ENCODE results near the gene SQSTM1. TPM values are rescaled to one million over a fixed set of nuclear protein-coding genes. Genes with fewer than 3 reads are reported as not detected.
"Not testable (repeated sequence)": the region's sequence is repeated elsewhere in the genome, so short reads cannot be mapped to it uniquely, and the experiment has no call there.

The SQSTM1 gene
- 365 TPM for total RNA-seq

DNA sequence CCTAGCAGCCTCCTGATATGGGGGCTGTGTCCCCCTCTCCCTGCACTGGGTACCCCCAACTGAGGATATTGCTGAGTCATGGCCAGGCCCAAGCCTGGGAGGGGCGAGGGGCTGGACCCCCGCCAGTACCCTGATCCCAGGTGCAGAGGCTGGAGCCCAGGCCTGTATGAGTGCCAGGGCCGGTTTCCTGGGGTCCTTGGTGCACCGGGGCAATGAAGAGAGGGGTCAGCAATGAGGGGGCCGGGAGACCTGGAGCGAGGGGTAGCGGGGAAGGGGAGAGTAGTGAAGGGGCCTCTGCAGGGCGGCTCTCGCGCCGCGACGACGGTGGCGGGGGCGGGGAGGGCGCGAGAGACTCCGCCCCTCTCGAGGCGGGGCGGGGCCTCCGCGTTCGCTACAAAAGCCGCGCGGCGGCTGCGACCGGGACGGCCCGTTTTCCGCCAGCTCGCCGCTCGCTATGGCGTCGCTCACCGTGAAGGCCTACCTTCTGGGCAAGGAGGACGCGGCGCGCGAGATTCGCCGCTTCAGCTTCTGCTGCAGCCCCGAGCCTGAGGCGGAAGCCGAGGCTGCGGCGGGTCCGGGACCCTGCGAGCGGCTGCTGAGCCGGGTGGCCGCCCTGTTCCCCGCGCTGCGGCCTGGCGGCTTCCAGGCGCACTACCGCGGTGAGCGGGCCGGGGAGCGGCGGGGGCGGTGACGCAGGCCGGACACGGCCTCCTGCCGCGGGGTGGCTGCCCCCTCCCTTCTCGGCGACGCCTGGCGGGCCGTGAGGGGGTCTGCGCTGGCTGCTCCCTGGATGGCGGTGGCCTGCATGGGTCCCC, at the start of gene SQSTM1:
Gene SQSTM1 (plus strand): TSS at position 423 of the 815 bp plus-strand sequence. CDS start 32 bp downstream, at position 455.
- intact Hi-C loops (cut with DNase I), result no loop called here
- DNase-seq (ENCODE audit: low spot score) (peak; percentile 92), ATAC-seq (peak; percentile 75)

DNA sequence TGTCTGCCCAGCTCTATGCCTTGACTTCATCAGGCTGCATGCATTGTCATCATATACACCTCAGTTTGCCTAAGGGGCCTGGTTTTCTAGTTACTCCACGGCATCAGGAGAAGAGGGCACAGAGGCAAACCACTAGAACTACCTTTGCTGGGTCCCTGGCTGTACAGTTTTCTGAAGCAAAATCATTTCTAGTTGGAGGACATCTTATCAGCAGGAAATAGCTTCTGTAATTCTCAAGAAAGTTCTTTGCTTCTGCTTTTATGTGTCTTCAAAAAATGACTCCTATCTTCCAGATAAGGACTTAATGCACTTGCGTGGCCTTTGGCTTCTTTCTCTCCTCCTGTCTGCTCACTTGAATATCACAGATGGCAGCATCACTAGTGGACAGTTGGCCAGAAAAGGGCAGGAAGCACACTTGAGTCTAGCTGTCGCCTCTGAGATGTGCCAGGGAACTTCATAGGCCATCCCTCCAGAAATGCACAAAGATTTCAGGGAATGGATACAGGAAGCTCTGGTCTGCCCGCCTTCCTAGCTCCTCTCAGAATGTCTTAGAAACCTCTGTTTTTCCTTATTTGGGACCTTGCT, 49.3 kb upstream of the SQSTM1 start:
- intact Hi-C loops (cut with DNase I), result no loop called here
- DNase-seq (ENCODE audit: low spot score) (no peak), ATAC-seq (no peak)

DNA sequence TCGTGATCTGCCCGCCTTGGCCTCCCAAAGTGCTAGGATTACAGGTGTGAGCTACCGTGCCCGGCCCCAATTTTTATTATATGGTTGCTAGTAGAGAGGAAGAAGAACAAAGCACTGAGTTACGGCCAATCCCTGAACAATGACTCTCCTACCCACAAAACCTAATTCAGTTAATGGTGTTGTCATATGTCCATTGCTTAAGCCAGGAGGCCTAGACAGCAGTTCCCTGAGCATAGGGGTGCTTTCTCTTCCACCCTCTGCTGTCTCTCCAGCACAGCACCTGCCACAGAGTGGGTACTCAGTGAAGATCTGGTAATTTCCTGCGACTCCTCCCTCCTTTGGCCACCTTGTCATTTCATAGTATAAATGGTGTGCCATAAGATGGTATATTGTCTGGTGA, 48.4 kb upstream of the SQSTM1 start:
- intact Hi-C loops (cut with DNase I), result no loop called here
- ATAC-seq (no peak), DNase-seq (ENCODE audit: low spot score) (no peak)

DNA sequence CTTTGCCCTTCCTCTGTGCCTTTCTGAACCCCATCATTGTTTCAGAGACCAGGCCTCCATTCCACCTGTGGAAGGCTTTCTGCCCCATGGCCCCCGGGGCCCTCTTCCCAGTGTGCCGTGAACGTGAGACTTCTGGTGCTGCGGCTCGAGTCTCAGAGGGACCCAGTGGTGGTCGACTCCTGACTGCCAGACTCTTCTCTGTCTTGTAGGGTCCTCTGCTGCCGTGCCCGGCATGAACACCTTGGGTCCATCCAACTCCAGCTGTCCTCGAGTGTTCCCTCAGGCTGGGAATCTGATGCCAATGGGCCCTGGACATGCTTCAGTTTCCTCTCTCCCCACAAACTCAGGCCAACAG, 47.0 kb upstream of the SQSTM1 start:
- intact Hi-C loops (cut with DNase I), result no loop called here
- no peak for ATAC-seq
- no peak for DNase-seq (ENCODE audit: low spot score)

DNA sequence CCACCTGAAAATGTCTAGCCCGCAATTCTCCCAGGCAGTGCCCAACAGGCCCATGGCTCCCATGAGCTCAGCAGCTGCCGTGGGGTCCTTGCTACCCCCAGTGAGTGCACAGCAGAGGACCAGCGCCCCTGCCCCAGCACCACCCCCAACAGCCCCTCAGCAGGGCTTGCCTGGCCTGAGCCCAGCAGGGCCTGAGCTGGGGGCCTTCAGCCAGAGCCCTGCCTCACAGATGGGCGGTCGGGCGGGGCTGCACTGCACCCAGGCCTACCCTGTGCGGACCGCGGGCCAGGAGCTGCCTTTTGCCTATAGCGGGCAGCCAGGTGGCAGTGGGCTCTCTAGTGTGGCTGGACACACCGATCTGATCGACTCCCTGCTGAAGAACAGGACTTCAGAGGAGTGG, 46.3 kb upstream of the SQSTM1 start:
- no peak for ATAC-seq
- DNase-seq (ENCODE audit: low spot score), result no peak
- intact Hi-C loops (cut with DNase I), result no loop called here

DNA sequence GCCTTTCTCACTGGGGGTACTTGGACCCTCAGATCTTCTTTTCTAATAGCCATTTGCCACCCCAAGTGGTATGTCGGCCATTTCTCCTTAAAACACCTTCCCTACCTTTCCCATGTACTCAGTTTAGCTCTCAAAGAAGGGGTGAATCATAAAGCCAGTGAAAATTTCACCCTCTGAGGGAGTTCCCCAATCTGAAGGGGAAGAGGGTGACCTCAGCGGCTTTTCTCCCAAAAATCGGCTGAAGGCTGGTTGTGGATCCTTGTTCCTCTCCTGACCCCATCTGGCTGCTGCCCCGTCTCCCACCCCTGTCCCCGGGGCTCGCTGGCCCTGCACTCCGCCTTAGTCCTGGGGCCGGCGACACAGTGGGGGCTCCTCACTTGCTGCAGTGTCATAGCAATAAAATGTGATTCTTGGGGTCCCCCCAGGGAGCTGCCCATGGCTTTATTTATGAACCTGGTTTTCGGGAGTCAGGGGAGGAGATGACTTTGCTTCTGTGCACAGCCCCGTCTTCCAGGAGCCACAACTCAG, 44.2 kb upstream of the SQSTM1 start:
- ATAC-seq (no peak), DNase-seq (ENCODE audit: low spot score) (no peak)
- intact Hi-C loops (cut with DNase I), result no loop called here

DNA sequence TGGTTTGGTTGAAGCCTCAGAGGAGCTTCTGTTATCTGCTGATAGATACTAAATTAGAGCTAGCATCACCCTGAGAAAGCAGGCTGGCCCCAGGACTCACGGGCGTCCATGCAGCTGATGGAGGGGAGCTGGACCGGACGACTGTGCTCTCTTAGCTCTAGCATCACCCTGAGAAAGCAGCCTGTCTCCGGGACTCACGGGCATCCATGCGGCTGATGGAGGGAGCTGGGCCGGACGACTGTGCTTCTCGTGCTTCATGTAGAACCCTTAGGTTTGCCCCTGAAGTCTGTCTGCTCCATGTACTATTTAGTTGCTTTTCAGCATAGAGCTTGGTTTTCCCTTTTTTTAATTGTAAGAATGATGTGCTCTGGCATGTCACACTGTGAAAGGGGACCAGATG, 43.2 kb upstream of the SQSTM1 start:
- ATAC-seq (no peak), DNase-seq (ENCODE audit: low spot score) (no peak)
- intact Hi-C loops (cut with DNase I), result no loop called here

DNA sequence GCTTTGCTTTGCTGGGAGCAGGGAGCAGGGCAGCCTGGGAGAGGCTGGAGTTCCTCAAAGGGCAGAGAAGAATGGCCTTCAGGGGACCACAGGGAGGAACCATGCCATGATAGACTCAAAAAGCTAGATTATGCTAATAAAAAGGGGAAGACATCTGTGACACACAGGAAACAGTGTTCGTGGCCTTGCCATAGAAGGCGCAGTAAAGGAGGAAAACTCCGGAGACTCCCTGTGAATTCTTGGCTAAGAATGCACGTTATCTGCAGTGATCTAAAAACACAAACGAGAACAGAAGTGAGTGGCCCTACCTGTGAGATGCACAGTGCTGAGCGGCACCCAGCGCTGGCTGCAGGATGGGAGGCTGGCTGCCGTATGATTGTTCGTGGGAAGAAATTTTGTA, 42.8 kb upstream of the SQSTM1 start:
- no peak for DNase-seq (ENCODE audit: low spot score)
- peak; percentile 25 for ATAC-seq
- intact Hi-C loops (cut with DNase I), result no loop called here

DNA sequence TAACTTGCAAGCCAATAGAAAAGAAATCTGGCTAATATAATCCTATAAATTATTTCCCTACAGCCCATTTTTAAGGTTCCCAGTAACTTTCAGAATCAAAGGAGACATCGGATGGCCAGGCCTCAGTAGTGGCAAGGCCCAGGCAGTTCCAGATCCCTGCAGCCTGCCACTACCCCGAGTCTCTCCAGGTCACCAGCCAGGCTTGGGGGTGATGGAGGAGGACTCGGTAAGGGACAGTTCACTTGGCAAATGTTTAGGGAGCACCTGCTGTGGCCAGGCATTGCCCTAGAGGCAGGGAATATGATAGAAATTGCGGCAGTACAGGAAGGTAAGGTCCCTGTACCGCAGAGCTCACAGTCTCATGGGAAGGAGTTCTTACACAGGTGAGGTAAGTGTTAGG, 42.1 kb upstream of the SQSTM1 start:
- no peak for ATAC-seq

DNA sequence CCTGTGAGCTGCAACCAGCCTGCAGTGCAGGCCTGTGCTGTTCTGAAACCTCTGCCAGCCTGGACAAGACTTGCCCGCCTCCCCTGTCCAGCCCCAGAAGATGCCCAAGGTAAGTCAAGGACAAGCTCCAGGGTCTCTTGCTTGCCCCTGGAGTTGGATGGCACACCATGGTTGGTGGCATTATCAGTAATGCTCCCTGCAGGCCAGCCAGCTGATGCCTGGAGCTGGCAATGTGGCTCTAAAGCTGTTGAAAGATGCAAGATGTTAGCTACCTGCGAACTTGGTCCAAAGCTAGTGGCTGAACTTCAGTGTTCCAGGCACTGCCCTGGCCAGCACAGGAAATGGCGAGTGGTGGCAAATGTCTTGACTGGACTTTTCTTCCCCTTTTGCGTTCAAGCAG, 40.9 kb upstream of the SQSTM1 start:
- DNase-seq (ENCODE audit: low spot score) (no peak), ATAC-seq (no peak)
- intact Hi-C loops (cut with DNase I), result no loop called here

More for the DNA sequence above, 42.1 kb upstream of the SQSTM1 start:
- intact Hi-C loops (cut with DNase I), result no loop called here
- no peak for DNase-seq (ENCODE audit: low spot score)

DNA sequence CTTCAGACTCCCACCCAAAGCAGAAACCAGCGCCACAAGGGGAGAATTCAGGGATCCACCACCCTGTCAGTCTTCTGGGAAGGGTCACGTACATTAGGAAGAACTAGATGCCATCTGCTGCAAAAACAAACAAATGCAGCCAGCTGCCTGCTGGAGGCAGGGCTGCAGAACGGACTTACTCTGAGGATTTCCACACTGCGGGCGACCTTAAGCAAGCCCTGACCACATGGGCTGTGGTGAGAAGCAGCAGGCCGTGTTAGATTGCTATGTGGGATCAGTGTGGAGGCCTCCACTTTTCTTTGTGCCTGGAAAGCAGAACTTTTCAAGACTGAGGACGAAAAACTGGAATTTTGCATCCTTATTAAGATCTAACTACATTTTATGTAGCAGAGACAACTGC, 40.3 kb upstream of the SQSTM1 start:
- intact Hi-C loops (cut with DNase I), result no loop called here
- ATAC-seq (no peak), DNase-seq (ENCODE audit: low spot score) (no peak)

DNA sequence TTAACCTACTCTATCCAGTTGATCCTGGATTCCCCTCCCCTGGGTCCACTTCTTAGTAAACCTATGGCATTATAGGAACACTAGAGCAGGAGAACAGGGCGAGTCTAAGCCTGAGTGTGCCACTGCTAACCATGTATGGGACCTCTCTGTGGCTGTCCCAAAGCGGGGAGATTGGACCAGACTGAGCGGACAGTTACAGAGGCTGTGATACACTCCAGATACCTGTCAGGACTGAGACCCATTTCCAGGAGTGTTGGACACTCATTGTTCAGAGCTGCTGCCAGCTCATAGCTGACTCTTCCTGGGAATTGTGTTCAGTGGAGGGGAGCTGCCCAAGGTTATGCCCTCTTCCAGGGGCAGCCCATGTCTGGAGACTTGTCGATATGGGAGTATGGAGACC, 38.9 kb upstream of the SQSTM1 start:
- DNase-seq (ENCODE audit: low spot score) (no peak), ATAC-seq (no peak)
- intact Hi-C loops (cut with DNase I), result no loop called here

DNA sequence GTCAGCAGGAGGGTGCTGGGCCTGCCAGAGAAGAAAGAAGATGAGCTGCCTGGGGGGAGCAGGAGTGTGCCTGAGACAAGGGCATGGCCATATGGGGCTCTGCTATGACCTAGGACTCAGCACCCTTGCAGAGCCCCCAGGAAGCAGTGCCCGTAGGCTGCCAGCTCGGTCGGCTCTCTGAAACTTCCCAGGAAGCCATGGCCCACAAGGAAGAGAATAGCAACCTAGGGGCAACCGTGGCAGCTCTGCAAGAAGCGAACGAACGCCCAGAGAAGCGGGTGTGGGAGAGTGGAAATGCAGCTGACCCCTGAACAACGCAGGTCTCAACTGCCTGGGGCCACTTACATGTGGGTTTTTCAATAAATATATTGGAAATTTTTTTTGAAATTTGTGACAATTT, 37.6 kb upstream of the SQSTM1 start:
- DNase-seq (ENCODE audit: low spot score) (no peak), ATAC-seq (no peak)
- intact Hi-C loops (cut with DNase I), result no loop called here

DNA sequence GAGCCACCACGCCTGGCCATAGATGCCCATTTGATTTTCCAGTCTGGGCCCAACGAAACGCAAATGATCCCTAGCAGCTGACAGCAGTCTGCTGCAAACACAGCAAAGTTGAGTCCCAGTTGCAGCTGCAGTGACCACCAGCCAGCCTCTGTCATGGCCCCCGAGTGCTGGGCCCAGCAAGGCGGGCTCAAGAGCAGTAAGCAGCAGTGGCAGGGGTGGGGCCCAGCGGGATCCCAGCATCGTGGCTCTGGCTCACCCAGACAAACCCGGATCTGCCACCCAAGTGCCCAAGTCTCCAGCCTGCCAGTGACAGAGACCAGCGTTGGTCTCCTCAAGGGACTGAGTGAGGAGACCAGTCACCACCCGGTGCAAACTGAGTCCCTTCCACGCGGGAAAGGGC, 33.8 kb upstream of the SQSTM1 start:
- DNase-seq (ENCODE audit: low spot score) (no peak), ATAC-seq (no peak)
- intact Hi-C loops (cut with DNase I), result no loop called here

DNA sequence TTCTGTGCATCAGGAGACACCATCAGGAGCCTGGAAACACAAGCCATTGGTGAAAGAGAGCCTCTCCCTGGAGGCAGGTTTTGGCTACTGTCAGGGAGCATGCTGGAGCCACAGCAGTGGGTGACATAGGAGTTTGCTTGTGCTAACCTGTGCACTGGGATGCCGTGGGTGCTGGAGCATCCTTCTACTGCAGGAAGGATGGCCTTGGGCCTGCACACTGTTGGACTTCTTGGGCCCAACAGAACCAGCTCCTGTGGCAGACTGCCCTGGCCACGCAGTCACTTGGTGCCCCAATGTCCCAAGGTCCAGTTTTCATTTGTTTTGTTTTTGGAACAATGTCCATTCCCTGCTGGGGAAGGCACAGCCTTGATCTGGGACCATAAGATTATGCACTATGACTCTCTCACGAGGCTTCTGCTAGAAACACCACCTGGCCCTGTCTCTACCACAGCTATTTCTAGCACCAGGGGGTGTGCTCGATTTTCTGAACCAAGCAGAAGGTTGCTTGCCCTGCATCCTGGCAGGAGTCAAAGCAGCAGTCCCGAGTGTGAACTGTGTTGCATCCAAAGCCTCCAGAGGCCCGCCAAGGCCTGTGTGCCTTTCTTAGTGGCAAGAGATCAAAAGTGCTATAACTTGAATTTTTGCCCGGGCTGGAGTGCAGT, 32.4 kb upstream of the SQSTM1 start:
- DNase-seq (ENCODE audit: low spot score), result no peak
- ATAC-seq, result no peak
- intact Hi-C loops (cut with DNase I), result no loop called here

DNA sequence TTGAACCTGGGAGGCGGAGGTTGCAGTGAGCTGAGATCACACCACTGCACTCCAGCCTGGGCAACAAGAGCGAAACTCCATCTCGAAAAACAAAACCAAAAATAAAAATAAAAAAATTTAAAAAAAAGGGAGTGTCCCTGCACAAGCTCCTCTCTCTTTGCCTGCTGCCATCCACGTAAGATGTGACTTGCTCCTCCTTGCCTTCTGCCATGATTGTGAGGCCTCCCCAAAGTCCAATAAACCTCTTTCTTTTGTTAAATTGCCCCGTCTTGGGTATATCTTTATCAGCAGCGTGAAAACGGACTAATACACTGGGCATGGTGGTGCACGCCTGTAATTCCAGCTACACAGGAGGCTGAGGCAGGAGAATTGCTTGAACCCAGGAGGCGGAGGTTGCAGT, 31.4 kb upstream of the SQSTM1 start:
- DNase-seq (ENCODE audit: low spot score); ATAC-seq; intact Hi-C loops (cut with DNase I): not testable (repeated sequence)

DNA sequence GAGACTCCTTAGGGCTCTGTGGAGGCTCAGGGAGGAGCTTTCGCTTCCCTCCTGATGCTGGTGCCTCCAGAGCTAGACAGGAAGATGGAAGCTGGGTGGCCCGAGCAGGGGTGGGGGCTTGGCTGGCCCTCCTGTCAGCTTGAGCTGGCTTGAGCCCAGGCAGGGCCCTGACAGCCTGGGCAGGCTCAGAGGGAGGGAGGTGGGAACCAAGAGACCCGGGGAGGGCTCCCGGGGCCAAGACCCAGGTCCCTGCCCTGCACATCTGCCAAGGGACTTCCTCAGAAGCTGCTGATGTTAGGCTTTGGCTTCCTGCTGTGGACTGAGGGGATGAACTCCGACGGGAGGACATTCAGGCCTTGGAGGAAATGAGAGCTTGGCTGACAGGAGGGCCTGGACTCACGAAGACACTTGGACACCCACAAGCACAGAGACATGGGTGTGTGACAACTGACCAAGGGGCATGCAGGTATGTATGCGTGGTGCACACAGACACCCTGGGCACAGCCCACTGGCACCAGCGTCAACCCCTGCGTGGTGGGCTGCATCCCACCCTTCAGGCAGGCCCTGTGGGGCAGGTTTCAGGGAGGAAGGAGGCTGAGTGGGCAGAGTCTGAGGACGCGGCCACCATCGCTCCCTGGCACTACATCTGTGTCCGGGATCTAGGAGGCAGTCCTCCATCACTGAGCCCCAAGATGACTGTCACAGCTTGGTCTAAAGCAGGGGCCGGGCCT, 28.7 kb upstream of the SQSTM1 start:
- intact Hi-C loops (cut with DNase I), result no loop called here
- peak; percentile 5 for ATAC-seq
- DNase-seq (ENCODE audit: low spot score), result no peak

DNA sequence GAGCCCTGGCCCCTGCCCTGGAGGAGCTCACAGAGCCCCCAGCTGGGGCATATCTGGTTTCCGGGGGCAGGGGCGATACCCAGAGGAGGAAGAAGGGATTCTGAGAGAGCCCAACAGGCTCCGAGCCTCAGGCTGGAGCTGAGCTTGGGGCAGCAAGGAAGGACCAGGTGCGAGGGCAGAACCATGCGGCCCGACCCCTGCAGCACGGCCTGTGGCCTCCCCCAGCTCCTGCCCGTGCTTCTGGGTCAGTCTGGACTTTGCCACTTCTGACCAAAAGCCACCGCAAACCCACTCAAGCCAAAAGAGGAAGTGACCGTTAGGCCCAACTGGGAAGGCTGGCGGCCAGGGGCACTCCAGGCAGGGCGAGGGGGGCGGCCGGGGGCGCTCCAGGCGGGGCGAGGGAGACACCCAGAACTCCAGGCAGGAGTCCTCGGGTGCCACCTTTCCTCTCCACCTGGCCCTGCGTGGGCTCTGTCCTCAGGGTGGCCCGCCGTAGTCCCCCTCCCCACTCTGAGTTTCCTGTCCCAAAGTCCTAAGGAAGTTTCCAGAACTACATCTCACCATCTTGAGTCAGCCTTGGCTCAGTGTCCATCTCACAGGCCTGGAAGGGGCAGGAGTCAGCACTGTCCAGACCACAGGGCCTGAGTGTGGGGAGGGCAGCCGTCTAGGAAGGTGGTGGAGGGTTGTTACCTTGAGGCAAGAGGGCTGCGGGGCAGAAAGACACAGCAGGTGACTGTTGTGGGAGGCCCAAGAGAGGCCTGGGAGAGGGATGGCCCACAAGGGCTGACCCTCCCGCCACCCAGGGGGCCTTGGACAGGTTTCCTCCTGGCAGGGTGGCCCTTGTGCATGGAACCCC, 27.9 kb upstream of the SQSTM1 start:
- peak; percentile 28 for ATAC-seq
- intact Hi-C loops (cut with DNase I), result no loop called here
- DNase-seq (ENCODE audit: low spot score), result peak; percentile 66

Data from sciatic nerve (tissue), 2 donors.